Measurements from ENCODE around the gene FMO2.

DNA sequence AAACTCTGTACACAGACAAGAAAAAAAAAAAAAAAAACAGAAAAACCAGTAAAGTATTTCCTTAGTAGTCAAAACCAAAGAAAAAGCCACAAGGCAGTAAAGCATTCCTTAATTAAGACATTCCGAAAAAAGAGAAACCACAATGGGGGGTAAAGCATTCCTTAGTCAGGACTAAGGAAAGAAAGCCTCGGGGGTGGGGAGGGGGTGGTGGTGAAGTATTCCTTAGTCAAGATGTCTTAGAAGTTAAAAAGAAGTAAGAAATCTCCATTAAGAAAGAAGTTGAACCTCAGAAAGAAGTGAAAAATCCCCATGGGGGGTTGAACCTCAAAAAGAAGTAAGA is 35.0 kb downstream of the FMO2 start:
- no peak for TF ChIP-seq POLR2A (IDR thresholded peaks at IDR 0.05)
- TF ChIP-seq, protein P1, sequence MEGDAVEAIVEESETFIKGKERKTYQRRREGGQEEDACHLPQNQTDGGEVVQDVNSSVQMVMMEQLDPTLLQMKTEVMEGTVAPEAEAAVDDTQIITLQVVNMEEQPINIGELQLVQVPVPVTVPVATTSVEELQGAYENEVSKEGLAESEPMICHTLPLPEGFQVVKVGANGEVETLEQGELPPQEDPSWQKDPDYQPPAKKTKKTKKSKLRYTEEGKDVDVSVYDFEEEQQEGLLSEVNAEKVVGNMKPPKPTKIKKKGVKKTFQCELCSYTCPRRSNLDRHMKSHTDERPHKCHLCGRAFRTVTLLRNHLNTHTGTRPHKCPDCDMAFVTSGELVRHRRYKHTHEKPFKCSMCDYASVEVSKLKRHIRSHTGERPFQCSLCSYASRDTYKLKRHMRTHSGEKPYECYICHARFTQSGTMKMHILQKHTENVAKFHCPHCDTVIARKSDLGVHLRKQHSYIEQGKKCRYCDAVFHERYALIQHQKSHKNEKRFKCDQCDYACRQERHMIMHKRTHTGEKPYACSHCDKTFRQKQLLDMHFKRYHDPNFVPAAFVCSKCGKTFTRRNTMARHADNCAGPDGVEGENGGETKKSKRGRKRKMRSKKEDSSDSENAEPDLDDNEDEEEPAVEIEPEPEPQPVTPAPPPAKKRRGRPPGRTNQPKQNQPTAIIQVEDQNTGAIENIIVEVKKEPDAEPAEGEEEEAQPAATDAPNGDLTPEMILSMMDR (IDR thresholded peaks at IDR 0.05 in 4 of 5, conservative IDR thresholded peaks at IDR 0.05 in 1 of 5) = no peak

Data from gastrocnemius medialis (tissue), 4 donors.